Tibial nerve (tissue), 3 donors: ENCODE results near the gene TLX3.

Experiments used
- CTCF ChIP-seq, 5 experiments: fragments of 200-600 bp in 3 of 5; fragments of 450-650 bp in 2 of 5; sonication (generic) in 3 of 5; IDR thresholded peaks; one replicate each; pipeline ENCODE4 v1.5.1; 2016 to 2019; ENCODE audit warnings: antibody characterized with exemption in 5 of 5, mild to moderate bottlenecking in 3 of 5, moderate library complexity in 2 of 5
- POLR2A ChIP-seq, 2 donors: fragments of 450-650 bp; IDR thresholded peaks; one replicate each; pipeline ENCODE4 v1.6.1; 2017; ENCODE audit warnings: antibody characterized with exemption in 2 of 2, mild to moderate bottlenecking in 2 of 2, moderate library complexity in 2 of 2

DNA sequence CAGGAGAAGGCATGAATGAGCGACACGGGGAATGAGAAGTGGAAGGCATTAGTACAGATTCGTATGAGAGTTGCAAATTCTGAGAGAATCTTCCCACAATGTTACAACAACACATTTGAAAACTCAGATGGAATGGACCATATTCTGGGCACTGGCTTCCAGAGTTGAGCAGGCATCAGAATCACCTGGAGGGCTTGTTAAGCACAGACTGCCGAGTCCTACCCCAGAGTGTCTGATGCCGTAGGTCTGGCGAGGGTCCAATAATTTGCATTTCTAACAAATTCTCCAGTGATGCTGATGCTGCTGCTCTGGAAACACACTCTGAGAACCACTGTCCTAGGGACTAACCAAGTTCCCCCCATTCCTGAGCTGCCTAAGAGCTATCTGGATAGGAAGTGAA is 2.9 kb upstream of the TLX3 start:
- no peak for TF ChIP-seq POLR2A (IDR thresholded peaks at IDR 0.05)
- no peak for TF ChIP-seq CTCF (IDR thresholded peaks at IDR 0.05)
